Measurements from ENCODE around the gene LAMTOR5.
"Not testable (repeated sequence)": the region's sequence is repeated elsewhere in the genome, so short reads cannot be mapped to it uniquely, and the experiment has no call there.

LAMTOR5 gene

GRCh38 chr1:110425612-110426152 lies 18.2 kb upstream of the LAMTOR5 start:
- no peak for DNase-seq

- DNase-seq, result no peak
These were observed 17.5 kb upstream of the LAMTOR5 start for GRCh38 chr1:110424699-110425611.

GRCh38 chr1:110420874-110421793 lies 13.6 kb upstream of the LAMTOR5 start:
- peak; percentile 10 for DNase-seq

GRCh38 chr1:110420023-110420662 lies 12.6 kb upstream of the LAMTOR5 start:
- DNase-seq, result no peak

GRCh38 chr1:110418729-110419128 lies 11.2 kb upstream of the LAMTOR5 start:
- DNase-seq, result no peak

- DNase-seq, result not testable (repeated sequence)
These were observed 5.6 kb upstream of the LAMTOR5 start for GRCh38 chr1:110413045-110413444.

GRCh38 chr1:110412576-110412975 lies 5.1 kb upstream of the LAMTOR5 start:
- peak; percentile 53 for DNase-seq

- DNase-seq, result no peak
These were observed 3.8 kb upstream of the LAMTOR5 start for GRCh38 chr1:110411173-110411735.

- no peak for DNase-seq
These were observed 1.8 kb upstream of the LAMTOR5 start for GRCh38 chr1:110409316-110409715.

GRCh38 chr1:110408488-110408887 lies 994 bp upstream of the LAMTOR5 start:
- DNase-seq, result no peak

- DNase-seq, result not testable (repeated sequence)
These were observed 1.1 kb downstream of the LAMTOR5 start for GRCh38 chr1:110406407-110406806.

GRCh38 chr1:110404401-110404800 lies 3.1 kb downstream of the LAMTOR5 start:
- no peak for DNase-seq

GRCh38 chr1:110403805-110404204 lies 3.7 kb downstream of the LAMTOR5 start:
- DNase-seq, result no peak

GRCh38 chr1:110396259-110396958 lies 11.1 kb downstream of the LAMTOR5 start:
- DNase-seq, result not testable (repeated sequence)

GRCh38 chr1:110394493-110394820 lies 13.0 kb downstream of the LAMTOR5 start:
- DNase-seq, result no peak

GRCh38 chr1:110393691-110394492 lies 13.6 kb downstream of the LAMTOR5 start:
- peak; percentile 82 for DNase-seq

GRCh38 chr1:110393286-110393685 lies 14.2 kb downstream of the LAMTOR5 start:
- DNase-seq, result no peak

- peak; percentile 57 for DNase-seq
These were observed 16.7 kb downstream of the LAMTOR5 start, which contains the start of gene SLC16A4 for GRCh38 chr1:110390692-110391245. TSS of gene SLC16A4 (minus strand) at chr1:110391026. CDS start at chr1:110389323, 1,703 bp downstream.

- DNase-seq, result peak; percentile 53
These were observed 17.4 kb downstream of the LAMTOR5 start for GRCh38 chr1:110390096-110390495.

- DNase-seq, result no peak
These were observed 20.3 kb downstream of the LAMTOR5 start for GRCh38 chr1:110387048-110387754.

Data from fibroblast of skin of right quadriceps (primary cell).